A673 (cell line): ENCODE measurements around the gene STEAP1B.

Experiments used
- EZH2 ChIP-seq: fragments of 200-600 bp; sonication (generic); IDR thresholded peaks from 2 replicates; pipeline ENCODE4 v1.6.1; 2017; ENCODE audit warnings: borderline replicate concordance, low read depth, mild to moderate bottlenecking, mixed read lengths, antibody characterized with exemption, low read length; ENCODE audit not compliant: poor library complexity, severe bottlenecking
- TF ChIP-seq, protein P1 (sequence below): fragments of 300-800, 200-600 bp; sonication (generic); conservative IDR thresholded peaks from 2 replicates; pipeline ENCODE4 v1.5.1; 2017; ENCODE audit warnings: low read depth, mild to moderate bottlenecking, antibody characterized with exemption, low read length, moderate library complexity, mixed read lengths

DNA sequence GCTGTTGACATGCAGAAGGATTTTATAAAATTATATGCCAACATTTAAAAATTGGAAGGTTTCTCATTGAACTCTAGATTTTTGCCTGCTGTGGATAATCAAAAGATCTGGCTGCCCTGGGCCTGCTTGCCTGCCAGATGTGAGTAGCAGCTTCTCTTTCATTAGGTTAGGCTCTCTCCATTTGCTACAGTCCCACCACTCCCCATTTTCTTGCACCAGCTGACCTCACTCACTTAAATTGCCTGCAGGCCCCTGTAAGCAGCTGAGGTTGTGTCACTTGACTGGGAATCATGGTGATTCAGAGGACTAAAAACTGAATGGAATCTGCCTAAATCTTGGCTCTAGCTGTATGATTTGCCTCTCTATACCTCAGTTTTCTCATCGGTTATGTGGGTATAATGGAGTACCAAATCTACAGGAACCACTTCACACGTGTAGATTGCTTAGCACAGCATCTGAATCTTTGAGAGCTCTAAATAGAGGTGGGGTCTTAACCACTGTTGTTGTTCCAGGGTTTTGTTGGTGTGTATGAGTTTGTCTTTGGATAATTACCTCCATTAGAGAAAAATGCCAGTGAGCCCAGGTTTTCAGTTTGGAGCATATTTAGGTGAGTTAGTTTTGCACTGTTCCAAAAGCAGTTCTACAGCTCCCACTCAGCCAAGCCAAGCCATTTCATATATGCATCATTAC is 124.5 kb downstream of the STEAP1B start:
- TF ChIP-seq, protein P1, sequence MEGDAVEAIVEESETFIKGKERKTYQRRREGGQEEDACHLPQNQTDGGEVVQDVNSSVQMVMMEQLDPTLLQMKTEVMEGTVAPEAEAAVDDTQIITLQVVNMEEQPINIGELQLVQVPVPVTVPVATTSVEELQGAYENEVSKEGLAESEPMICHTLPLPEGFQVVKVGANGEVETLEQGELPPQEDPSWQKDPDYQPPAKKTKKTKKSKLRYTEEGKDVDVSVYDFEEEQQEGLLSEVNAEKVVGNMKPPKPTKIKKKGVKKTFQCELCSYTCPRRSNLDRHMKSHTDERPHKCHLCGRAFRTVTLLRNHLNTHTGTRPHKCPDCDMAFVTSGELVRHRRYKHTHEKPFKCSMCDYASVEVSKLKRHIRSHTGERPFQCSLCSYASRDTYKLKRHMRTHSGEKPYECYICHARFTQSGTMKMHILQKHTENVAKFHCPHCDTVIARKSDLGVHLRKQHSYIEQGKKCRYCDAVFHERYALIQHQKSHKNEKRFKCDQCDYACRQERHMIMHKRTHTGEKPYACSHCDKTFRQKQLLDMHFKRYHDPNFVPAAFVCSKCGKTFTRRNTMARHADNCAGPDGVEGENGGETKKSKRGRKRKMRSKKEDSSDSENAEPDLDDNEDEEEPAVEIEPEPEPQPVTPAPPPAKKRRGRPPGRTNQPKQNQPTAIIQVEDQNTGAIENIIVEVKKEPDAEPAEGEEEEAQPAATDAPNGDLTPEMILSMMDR = no peak
- TF ChIP-seq EZH2 = no peak
